SH-SY5Y (cell line): Measurements from ENCODE around the gene SLC25A22.

ENCODE experiments used
- GATA2 ChIP-seq: IDR thresholded peaks from 2 replicates; pipeline ENCODE4 v1.6.1; 2011; ENCODE audit warnings: mild to moderate bottlenecking, low read depth, low read length
- GATA3 ChIP-seq: IDR thresholded peaks from 2 replicates; pipeline ENCODE4 v1.6.1; 2011; ENCODE audit warnings: low read depth, mild to moderate bottlenecking, low read length, moderate library complexity

DNA sequence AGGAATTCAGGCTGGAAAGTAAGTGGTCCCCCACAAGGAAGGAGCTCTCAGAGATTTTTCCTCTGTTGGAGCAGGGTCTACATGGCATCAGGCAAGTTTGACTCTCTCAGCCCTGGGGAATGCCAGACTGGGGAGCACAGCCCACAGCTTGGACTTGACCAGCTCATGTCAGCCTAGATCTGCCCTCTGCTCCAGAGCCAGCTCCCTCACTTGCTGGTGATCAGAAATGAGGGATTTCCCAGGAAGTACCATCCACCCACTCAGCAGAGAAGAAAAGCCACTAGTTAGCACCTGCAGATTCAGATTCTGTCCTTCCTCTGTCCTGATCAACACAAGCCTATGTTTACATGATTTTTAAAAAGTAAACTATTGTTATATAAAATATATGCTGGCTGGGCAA is 37.8 kb downstream of the SLC25A22 start:
- TF ChIP-seq GATA2 (no peak), GATA3 (no peak)
